ENCODE results near the gene FEZF1.

FEZF1 gene

DNA sequence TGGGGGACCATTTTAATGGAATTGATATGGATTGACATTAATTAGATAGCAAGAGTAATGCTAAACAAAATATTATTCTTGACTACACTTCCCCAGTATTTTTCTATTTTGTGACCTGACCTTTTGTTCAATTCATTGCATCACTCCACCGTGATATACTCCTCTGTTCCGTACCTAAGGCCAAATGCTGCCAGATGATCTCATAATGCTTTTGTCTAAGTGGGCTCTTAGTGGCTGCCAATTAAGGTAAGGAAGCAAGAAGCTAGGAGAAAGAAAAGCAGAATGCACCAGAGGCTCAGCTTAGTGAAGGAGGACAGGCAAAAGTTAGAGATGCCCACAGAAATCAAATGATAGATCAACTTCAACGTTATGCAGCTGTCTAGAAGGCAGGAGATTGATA lies 36.4 kb downstream of the FEZF1 start:
- no peak for DNase-seq (ENCODE audit: low read depth)

DNA sequence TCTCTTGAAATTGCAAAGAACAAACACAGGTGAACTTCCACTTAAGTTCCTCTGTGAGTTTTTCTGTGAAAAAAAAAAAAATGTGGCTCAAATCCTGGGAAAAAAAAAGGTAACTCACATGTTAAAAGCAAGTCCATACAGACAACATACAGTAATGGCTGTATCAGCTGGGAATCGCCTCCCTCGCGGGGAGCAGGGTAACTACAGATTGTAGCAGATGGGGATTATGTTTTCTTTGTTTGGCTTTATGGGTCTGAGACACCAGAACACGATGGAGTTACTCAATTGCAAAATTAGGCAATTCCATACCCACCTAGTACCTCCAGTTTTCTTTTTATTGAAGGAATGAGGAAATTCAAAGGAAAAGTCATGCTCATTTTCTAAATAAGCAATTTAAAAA lies 42.3 kb downstream of the FEZF1 start:
- no peak for DNase-seq (ENCODE audit: low read depth)

DNA sequence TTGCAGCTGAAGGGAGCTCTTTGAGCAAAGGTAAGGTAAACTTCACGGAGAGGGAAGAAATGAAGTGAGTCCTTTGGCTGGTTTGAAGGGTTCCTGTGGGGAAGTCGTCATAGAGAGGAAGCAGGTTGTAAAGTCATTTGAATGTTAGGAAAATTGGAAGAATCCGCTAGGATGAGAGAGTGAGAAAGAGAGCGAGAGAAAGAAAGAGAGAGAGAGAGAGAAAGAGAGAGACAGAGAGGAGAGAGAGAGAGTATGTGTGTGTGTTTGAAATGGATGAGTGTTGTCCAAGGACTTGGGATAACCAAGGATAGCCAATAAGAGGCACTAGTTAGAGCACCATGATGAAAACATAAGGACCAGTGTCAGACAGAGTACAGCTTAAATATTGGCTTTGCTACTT lies 43.1 kb downstream of the FEZF1 start:
- DNase-seq (ENCODE audit: low read depth), result no peak

DNA sequence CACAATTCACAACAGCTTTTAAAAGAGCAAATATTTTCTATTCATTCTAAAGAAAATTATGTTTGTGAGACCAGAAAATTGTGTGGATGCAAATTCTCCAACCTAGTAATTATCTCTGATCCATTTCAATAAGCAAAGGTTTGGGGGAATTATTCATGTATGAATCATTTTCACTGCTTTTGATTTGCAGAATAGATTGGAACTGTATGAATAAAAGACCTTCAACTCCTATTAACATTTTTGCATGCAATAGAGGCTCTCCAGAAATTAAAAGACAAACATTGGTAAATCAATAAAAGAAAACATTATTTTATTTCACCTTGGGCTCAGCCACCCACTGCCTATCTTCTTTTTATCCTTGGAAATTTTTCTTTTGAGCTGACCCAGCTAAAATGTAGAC lies 43.5 kb downstream of the FEZF1 start:
- no peak for DNase-seq (ENCODE audit: low read depth)

DNA sequence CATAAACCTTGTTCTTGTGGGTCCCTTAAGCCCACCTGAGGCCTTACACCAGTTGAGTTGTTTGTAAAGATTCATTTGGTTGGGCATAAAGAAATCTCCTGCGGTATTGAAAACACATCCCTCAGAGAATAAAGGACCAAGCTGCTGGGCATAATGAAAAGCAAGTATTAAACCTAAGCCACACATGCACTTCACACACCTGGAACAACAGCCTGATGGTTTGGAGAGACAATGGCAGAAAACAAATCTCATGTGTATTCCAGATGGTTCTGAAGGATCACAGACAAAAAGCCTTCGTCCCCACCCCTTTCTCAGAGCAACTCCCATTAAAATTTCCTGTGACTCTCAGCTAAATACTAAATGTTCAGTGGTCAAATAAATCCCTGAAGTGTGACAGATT lies 44.2 kb downstream of the FEZF1 start:
- DNase-seq (ENCODE audit: low read depth), result no peak

DNA sequence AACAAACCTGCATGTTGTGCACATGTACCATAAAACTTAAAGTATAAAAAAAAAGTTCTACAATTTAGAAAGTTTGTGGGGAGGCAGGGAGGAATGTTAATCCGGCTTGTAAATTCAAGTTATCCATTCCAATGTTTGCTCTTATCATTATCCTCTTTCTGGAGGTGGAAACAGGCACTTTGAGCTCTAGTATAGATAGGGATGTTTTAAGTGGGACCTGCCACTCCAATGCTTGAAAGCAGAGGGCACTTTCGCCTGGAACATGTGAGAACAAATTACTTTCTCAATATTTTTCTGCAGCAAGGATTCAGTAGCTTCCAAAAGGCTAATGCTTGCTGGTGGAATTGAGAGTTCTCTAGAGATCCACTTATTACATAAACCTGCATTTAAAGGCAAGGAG lies 45.6 kb downstream of the FEZF1 start:
- no peak for DNase-seq (ENCODE audit: low read depth)

DNA sequence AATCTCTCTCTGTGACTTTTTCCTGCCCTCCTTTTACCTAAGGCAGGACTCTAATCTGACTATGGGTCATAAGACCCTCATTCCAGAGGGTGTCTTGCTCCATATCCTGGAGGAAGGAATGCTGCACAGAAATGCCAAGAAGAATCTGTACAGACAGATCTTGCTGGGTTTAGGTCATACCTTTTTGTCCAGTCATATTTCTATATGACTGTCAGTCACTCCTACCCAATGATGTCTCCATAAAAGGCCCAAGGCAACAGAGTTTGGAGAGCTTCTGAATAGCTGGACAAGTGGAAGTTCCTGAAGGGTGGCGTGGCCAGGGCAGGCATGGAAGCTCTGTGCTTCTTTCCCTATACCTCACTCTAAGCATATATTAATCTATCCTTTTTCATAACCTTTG lies 47.5 kb downstream of the FEZF1 start:
- DNase-seq (ENCODE audit: low read depth), result no peak

DNA sequence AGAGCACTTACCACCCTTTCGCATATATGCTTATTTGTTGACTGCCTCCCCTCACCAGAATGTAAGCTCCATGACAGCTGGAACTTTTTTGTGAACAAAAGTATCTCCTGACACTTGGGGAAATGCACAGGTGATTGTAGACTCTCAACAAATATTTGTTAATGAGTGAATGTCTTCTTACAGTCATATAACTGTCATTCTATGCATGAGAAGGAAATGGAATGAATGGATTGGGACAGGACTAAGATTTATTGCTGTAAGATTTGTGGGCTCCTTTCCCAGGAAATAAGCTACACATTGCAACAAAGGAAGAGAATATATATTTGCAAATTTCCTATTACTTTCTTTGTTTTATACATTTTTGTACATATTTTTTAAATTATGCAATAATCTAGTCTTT lies 48.5 kb downstream of the FEZF1 start:
- DNase-seq (ENCODE audit: low read depth), result no peak

DNA sequence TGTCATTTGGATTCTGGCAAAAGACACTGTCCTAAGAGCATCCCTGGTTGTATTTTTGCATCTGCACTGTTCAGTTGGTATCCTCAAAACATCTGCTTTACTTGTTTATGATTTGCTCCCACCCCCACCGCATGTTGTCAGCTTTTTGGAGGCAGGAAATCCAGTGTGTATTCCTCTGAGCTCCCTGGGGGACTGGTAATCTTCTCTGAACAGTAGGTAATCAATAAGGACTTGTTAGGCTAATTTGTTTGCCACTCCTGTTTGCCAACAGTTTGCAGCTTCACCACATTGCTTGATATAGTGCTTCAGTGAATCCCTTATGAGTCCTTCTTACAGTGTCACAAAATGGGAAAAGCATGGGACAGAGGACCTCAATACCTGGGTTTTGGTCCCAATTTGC lies 49.1 kb downstream of the FEZF1 start:
- no peak for DNase-seq (ENCODE audit: low read depth)

Measured in HS-5 (cell line).